HG03066 (cell line): ENCODE measurements around the gene DTYMK.

Experiments
- ATAC-seq: cut with Tn5 transposase; IDR thresholded peaks from one replicate; pipeline ENCODE4 v1.9.1; 2021; ENCODE audit warnings: low read depth; ENCODE audit not compliant: unreplicated experiment

Gene DTYMK

GRCh38 chr2:241708879-241709278 is 22.3 kb upstream of the DTYMK start:
- no peak for ATAC-seq

GRCh38 chr2:241706537-241706936 is 19.9 kb upstream of the DTYMK start:
- ATAC-seq = no peak

- ATAC-seq = no peak
Observed at GRCh38 chr2:241703032-241703604, 16.5 kb upstream of the DTYMK start.

- peak; percentile 74 for ATAC-seq
Observed at GRCh38 chr2:241702155-241703031, 15.8 kb upstream of the DTYMK start.

- ATAC-seq = peak; percentile 56
Observed at GRCh38 chr2:241701399-241702154, 15.0 kb upstream of the DTYMK start, which contains the start of gene ING5. Gene ING5 (plus strand): TSS chr2:241702039. CDS start chr2:241702066, 27 bp downstream.

- no peak for ATAC-seq
Observed at GRCh38 chr2:241701149-241701398, 14.5 kb upstream of the DTYMK start.

GRCh38 chr2:241695651-241696050 is 9.0 kb upstream of the DTYMK start:
- ATAC-seq = no peak

GRCh38 chr2:241692448-241692847 is 5.8 kb upstream of the DTYMK start:
- no peak for ATAC-seq

- ATAC-seq = no peak
Observed at GRCh38 chr2:241690202-241690717, 3.6 kb upstream of the DTYMK start.

- ATAC-seq = no peak
Observed at GRCh38 chr2:241689306-241689705, 2.7 kb upstream of the DTYMK start.

GRCh38 chr2:241686324-241686649 is 328 bp downstream of the DTYMK start:
- peak; percentile 4 for ATAC-seq

- no peak for ATAC-seq
Observed at GRCh38 chr2:241680827-241681599, 5.6 kb downstream of the DTYMK start.

- ATAC-seq = no peak
Observed at GRCh38 chr2:241680044-241680443, 6.6 kb downstream of the DTYMK start.

GRCh38 chr2:241678784-241679540 is 7.7 kb downstream of the DTYMK start:
- ATAC-seq = no peak

- no peak for ATAC-seq
Observed at GRCh38 chr2:241678307-241678706, 8.3 kb downstream of the DTYMK start.

GRCh38 chr2:241677392-241677791 is 9.2 kb downstream of the DTYMK start:
- no peak for ATAC-seq

GRCh38 chr2:241676665-241677064 is 9.9 kb downstream of the DTYMK start:
- ATAC-seq = no peak

- no peak for ATAC-seq
Observed at GRCh38 chr2:241675885-241676284, 10.7 kb downstream of the DTYMK start.

GRCh38 chr2:241673797-241674725 is 12.6 kb downstream of the DTYMK start:
- ATAC-seq = no peak
